Activated T-cell treated with anti-CD3 and anti-CD28 coated beads, Interleukin-2, amount 50 U/mL, for 24 hours (primary cell): Measurements from ENCODE around the gene METTL22.
"Not testable (repeated sequence)": the region's sequence is repeated elsewhere in the genome, so short reads cannot be mapped to it uniquely, and the experiment has no call there.

Experiments
- DNase-seq: peaks from one replicate; pipeline ENCODE4 v3.0.0-alpha.2; 2020
- H3K27ac Mint-ChIP-seq: 2 replicates; pipeline ENCODE4 v1.8.0; 2020; ENCODE audit warnings: mild to moderate bottlenecking, mixed read lengths
- H3K27me3 Mint-ChIP-seq: 2 replicates; pipeline ENCODE4 v1.8.0; 2020; ENCODE audit warnings: mixed read lengths
- H3K36me3 Mint-ChIP-seq: 2 replicates; pipeline ENCODE4 v1.8.0; 2020; ENCODE audit warnings: low read depth, mixed read lengths
- H3K4me1 Mint-ChIP-seq: 2 replicates; pipeline ENCODE4 v1.8.0; 2020; ENCODE audit warnings: low read depth, mixed read lengths
- H3K4me3 Mint-ChIP-seq: 2 replicates; pipeline ENCODE4 v1.8.0; 2020; ENCODE audit warnings: mild to moderate bottlenecking, moderate library complexity, mixed read lengths
- H3K9me3 Mint-ChIP-seq: 2 replicates; pipeline ENCODE4 v1.8.0; 2020; ENCODE audit warnings: mixed read lengths

METTL22 gene

DNA sequence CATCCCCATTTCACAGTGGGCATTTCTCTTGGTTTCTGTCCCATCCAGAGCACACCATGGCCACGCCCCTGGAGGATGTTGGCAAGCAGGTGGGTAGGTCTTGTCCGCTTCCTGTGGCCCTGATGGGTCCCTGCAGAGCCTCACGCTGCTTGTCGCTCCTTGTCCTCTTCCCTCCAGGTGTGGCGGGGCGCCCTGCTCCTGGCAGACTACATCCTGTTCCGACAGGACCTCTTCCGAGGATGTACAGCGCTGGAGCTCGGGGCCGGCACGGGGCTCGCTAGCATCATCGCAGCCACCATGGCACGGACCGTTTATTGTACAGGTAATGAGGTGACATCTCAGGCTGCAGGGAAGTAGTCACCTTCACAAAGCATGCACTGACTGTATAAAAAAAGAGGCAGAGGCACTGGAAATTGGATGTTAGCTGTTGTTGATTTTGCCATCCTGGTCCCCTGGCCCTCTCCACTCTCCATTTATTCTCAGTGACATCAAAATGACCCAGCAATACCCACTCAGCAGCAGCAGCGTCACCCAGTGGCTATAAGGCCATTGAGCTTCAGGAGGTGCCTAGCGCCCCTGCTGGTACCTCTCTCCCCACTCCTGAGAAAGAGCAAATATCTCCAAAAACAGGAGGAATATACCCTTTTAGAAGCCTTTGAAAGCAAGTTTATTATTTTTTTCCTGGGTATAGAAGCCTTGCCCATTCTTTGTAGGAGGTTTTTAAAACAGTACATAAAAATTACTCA, 13.7 kb downstream of the METTL22 start:
- H3K27me3 Mint-ChIP-seq = no peaks in the 10 kb centered on the region
- no peaks in the 10 kb centered on the region for H3K4me1 Mint-ChIP-seq
- no peaks in the 10 kb centered on the region for H3K9me3 Mint-ChIP-seq
- no peak overlapping the region for H3K27ac Mint-ChIP-seq
- H3K36me3 Mint-ChIP-seq = peaks cover 92% of the 10 kb centered on the region
- no peak for DNase-seq
- H3K4me3 Mint-ChIP-seq = no peak overlapping the region

DNA sequence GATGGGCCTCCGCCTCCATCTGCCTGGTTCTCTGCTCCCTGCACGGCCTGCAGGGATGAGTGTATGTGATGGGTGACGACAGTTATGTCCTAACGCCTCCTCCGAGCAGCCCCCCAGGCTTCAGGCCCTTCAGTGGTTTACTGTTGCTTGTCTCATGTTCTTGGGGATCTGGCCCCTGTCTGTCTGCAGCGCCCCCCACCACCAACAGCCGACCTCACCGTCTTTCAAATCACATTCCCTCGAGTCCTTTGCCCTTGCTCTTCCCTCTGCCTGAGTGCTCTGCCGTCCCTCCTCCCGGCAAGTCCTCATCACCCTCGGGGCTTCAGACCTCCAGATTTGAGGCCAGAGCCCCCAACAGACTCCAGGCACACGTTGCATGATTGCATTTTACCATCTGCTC, 18.2 kb downstream of the METTL22 start:
- no peak overlapping the region for H3K27ac Mint-ChIP-seq
- no peak overlapping the region for H3K4me3 Mint-ChIP-seq
- no peak for DNase-seq
- H3K27me3 Mint-ChIP-seq = no peaks in the 10 kb centered on the region
- H3K4me1 Mint-ChIP-seq = peaks cover 7% of the 10 kb centered on the region
- H3K9me3 Mint-ChIP-seq = no peaks in the 10 kb centered on the region
- peaks cover 91% of the 10 kb centered on the region for H3K36me3 Mint-ChIP-seq

DNA sequence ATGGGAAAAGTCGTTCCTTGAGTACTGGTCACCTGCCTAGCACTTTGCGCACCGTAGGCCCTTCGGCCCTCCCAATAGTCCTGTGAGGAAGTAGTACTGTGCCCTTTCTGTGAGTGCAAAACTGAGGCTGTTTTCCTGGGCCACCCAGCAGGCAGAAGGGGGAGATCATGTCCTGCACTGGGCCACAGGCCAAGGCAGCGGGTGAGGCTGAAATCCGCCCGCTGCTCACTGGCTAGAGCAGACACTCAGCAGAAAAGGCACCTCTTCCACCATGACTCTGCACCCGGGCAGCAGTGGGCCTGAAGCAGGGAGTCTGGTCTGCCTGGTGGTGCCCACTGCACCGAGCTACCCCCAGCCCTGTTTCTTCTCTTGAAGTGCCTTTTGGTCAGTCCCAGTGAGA, 20.2 kb downstream of the METTL22 start:
- Mint-ChIP-seq H3K36me3 (peaks cover 90% of the 10 kb centered on the region), H3K4me3 (no peak overlapping the region), H3K27ac (no peak overlapping the region), H3K4me1 (peaks cover 13% of the 10 kb centered on the region), H3K27me3 (no peaks in the 10 kb centered on the region), H3K9me3 (no peaks in the 10 kb centered on the region)
- no peak for DNase-seq

DNA sequence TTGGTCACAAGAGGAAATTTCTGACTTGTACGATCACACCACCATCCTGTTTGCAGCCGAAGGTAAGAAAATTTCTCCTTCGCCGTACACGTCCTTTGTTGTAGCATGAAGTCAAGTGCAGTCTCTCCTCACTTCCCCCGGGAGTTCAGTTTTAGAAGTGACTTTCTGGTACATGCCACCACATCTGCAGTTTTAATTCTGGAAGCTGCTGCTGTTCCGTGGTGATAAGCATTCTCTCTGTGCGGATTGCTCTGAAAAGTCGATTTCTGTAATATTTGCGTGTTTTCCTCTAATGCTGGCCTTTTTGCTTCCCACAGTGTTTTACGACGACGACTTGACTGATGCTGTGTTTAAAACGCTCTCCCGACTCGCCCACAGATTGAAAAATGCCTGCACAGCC, 20.6 kb downstream of the METTL22 start:
- Mint-ChIP-seq H3K9me3 (no peaks in the 10 kb centered on the region), H3K27ac (no peak overlapping the region), H3K36me3 (peaks cover 90% of the 10 kb centered on the region), H3K27me3 (no peaks in the 10 kb centered on the region), H3K4me3 (no peak overlapping the region), H3K4me1 (peaks cover 13% of the 10 kb centered on the region)
- no peak for DNase-seq

- DNase-seq = no peak
- Mint-ChIP-seq H3K27me3 (no peaks in the 10 kb centered on the region), H3K9me3 (no peaks in the 10 kb centered on the region), H3K4me1 (peaks cover 13% of the 10 kb centered on the region), H3K27ac (peak overlapping the region; percentile 75), H3K4me3 (no peak overlapping the region), H3K36me3 (peaks cover 87% of the 10 kb centered on the region)
Observed at GRCh38 chr16:8644211-8645140, 23.0 kb downstream of the METTL22 start.

- Mint-ChIP-seq H3K27me3 (no peaks in the 10 kb centered on the region), H3K9me3 (no peaks in the 10 kb centered on the region), H3K4me3 (no peak overlapping the region), H3K27ac (peak overlapping the region; percentile 75), H3K36me3 (peaks cover 85% of the 10 kb centered on the region), H3K4me1 (peaks cover 13% of the 10 kb centered on the region)
- no peak for DNase-seq
Observed at GRCh38 chr16:8645141-8645521, 23.6 kb downstream of the METTL22 start.

DNA sequence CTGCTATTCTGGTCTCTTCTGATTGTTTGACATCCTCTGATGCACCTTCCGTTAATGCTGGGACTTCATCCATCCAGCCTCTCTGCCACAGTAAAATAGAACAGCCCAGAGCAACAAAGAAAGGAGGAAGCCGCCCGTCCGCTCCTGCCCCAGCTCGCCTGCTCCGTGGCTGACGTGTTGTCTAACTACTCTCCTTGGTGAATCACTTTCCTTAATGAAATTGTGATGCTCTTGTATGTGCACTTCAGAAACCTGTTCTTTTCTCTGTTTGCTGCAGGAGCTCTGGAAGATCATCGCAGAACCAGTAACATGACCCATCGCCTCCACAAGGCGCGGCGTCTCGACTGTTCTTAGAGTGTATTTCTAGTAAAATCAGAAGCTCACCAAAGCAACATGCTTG, 24.3 kb downstream of the METTL22 start:
- no peaks in the 10 kb centered on the region for H3K9me3 Mint-ChIP-seq
- peaks cover 13% of the 10 kb centered on the region for H3K4me1 Mint-ChIP-seq

GRCh38 chr16:8646326-8647053, 25.0 kb downstream of the METTL22 start:
- peaks cover 13% of the 10 kb centered on the region for H3K4me1 Mint-ChIP-seq
- H3K27ac Mint-ChIP-seq = no peak overlapping the region
- no peaks in the 10 kb centered on the region for H3K9me3 Mint-ChIP-seq
- no peak overlapping the region for H3K4me3 Mint-ChIP-seq
- no peak for DNase-seq
- no peaks in the 10 kb centered on the region for H3K27me3 Mint-ChIP-seq
- H3K36me3 Mint-ChIP-seq = peaks cover 80% of the 10 kb centered on the region

More for the DNA sequence above, 24.3 kb downstream of the METTL22 start:
- H3K27me3 Mint-ChIP-seq = no peaks in the 10 kb centered on the region
- no peak for DNase-seq
- no peak overlapping the region for H3K27ac Mint-ChIP-seq
- H3K4me3 Mint-ChIP-seq = no peak overlapping the region
- H3K36me3 Mint-ChIP-seq = peaks cover 86% of the 10 kb centered on the region

- no peak for DNase-seq
- no peaks in the 10 kb centered on the region for H3K27me3 Mint-ChIP-seq
- no peak overlapping the region for H3K4me3 Mint-ChIP-seq
- no peaks in the 10 kb centered on the region for H3K9me3 Mint-ChIP-seq
- no peak overlapping the region for H3K27ac Mint-ChIP-seq
- peaks cover 66% of the 10 kb centered on the region for H3K36me3 Mint-ChIP-seq
- peaks cover 13% of the 10 kb centered on the region for H3K4me1 Mint-ChIP-seq
Observed at GRCh38 chr16:8647721-8648318, 26.3 kb downstream of the METTL22 start.

GRCh38 chr16:8648877-8649276, 27.4 kb downstream of the METTL22 start:
- Mint-ChIP-seq H3K4me1 (peaks cover 13% of the 10 kb centered on the region), H3K27me3 (no peaks in the 10 kb centered on the region), H3K27ac (no peak overlapping the region), H3K9me3 (no peaks in the 10 kb centered on the region), H3K36me3 (peaks cover 56% of the 10 kb centered on the region), H3K4me3 (no peak overlapping the region)
- no peak for DNase-seq

DNA sequence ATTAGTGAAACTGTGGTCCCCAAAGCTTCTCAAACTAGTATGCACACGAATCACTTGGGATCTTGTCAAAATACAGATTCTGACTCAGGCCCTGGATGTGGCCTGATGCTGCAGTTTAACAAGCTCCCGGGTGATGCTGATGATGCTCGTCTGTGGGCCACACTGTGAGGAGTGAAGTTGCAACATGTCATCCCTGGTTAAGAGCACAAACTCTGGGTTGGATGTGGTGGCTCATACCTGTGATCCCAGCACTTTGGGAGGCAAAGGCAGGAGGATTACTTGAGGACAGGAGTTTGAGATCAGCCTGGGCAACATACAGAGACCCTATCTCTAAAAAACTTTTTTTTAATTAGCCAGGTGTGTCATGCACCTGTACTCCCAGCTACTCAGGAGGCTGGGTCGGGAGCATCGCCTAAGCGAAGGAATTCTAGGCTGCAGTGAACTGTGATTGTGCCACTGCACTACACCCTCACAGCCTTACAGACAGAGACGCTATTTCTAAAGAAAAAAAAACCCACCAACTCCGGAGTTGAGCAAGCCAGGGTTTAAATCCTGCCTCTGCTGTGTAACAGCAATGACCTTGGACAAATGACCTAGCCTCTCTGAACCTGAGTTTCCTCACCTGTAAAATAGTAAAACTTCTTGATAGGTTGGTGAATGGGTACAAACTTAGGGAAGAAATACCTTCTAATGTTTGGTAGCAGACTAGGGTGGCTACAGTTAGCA, 28.5 kb downstream of the METTL22 start:
- Mint-ChIP-seq H3K4me1 (peaks cover 7% of the 10 kb centered on the region), H3K27me3 (no peaks in the 10 kb centered on the region), H3K36me3 (peaks cover 45% of the 10 kb centered on the region), H3K4me3 (no peak overlapping the region), H3K9me3 (no peaks in the 10 kb centered on the region), H3K27ac (no peak overlapping the region)
- DNase-seq = no peak

DNA sequence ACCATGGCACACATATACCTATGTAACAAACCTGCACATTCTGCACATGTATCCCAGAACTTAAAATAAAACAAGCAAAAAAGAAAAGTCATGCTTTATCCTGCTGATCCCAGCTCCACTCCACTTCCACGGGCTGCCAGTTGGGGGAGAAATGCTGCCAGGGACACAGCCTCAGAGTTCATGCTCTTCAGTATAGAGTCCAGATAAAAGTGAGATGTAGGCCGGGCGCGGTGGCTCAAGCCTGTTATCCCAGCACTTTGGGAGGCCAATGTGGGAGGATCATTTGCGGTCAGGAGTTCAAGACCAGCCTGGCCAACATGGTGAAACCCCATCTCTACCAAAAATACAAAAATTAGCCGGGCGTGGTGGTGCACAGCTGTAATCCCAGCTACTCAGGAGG, 30.5 kb downstream of the METTL22 start:
- not testable (repeated sequence) for H3K4me3 Mint-ChIP-seq, H3K9me3 Mint-ChIP-seq, H3K27ac Mint-ChIP-seq, DNase-seq, H3K27me3 Mint-ChIP-seq
- peaks cover 16% of the 10 kb centered on the region for H3K4me1 Mint-ChIP-seq
- peaks cover 28% of the 10 kb centered on the region for H3K36me3 Mint-ChIP-seq

DNA sequence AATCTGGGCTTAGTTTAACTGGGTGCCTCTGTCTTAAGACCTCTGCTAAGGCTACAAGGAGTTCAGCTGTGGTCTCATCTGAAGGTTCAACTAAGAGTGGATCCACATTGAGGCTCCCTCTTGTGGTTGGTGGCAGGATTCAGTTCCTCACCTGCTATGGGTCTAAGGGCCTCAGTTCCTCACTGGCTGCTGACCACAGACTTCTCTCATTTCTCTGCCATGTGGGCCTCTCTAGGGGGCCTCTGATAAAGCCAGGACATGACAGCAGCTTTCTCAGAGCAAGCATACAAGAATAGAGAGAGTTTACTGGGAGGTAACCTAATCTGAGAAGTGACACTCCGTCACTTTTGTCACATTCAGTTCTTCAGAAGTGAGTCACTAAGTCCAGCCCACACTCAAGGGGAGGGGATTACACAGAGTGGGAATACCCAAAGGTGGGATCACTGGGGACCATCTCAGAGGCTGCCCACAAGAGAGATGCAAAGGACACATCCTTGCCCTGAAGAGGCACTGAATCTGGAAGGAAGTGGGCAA, 33.8 kb downstream of the METTL22 start:
- H3K27me3 Mint-ChIP-seq = no peaks in the 10 kb centered on the region
- DNase-seq = no peak
- peaks cover 2% of the 10 kb centered on the region for H3K36me3 Mint-ChIP-seq
- H3K4me3 Mint-ChIP-seq = no peak overlapping the region
- H3K27ac Mint-ChIP-seq = peak overlapping the region; percentile 75
- peaks cover 16% of the 10 kb centered on the region for H3K4me1 Mint-ChIP-seq
- H3K9me3 Mint-ChIP-seq = no peaks in the 10 kb centered on the region
